SH-SY5Y (cell line): ENCODE data around the gene GPR176.

Experiments
- GATA2 ChIP-seq: IDR thresholded peaks from 2 replicates; pipeline ENCODE4 v1.6.1; 2011; ENCODE audit warnings: mild to moderate bottlenecking, low read depth, low read length
- GATA3 ChIP-seq: IDR thresholded peaks from 2 replicates; pipeline ENCODE4 v1.6.1; 2011; ENCODE audit warnings: low read depth, mild to moderate bottlenecking, low read length, moderate library complexity

GRCh38 chr15:39792025-39792843 lies 127.8 kb downstream of the GPR176 start:
- no peak for TF ChIP-seq GATA2
- no peak for TF ChIP-seq GATA3
